Liver (tissue), 3 donors: Measurements from ENCODE around the gene C3orf52.

Experiments used
- CTCF ChIP-seq: fragments of 150-350 bp; IDR thresholded peaks from 2 replicates; pipeline ENCODE4 v1.5.1; 2017; ENCODE audit warnings: improper control_type of control experiment, low read depth, low read length; ENCODE audit not compliant: missing input control
- EGR1 ChIP-seq, 2 donors: IDR thresholded peaks; 2 replicates each; pipeline ENCODE4 v1.6.1; 2016 to 2018; ENCODE audit warnings: antibody characterized with exemption in 2 of 2, low read depth in 2 of 2
- GABPA ChIP-seq, 2 donors: IDR thresholded peaks in 1 of 2; conservative IDR thresholded peaks in 1 of 2; 2 replicates each; pipeline ENCODE4 v1.6.1; 2016; ENCODE audit warnings: antibody characterized with exemption in 2 of 2, mild to moderate bottlenecking in 1 of 2, moderate library complexity in 1 of 2
- MAX ChIP-seq: IDR thresholded peaks from 2 replicates; pipeline ENCODE4 v1.6.1; 2016; ENCODE audit warnings: antibody characterized with exemption
- RAD21 ChIP-seq, 2 donors: IDR thresholded peaks; 2 replicates each; pipeline ENCODE4 v1.6.1; 2016; ENCODE audit warnings: antibody characterized with exemption in 2 of 2, mild to moderate bottlenecking in 2 of 2
- YY1 ChIP-seq: IDR thresholded peaks from 2 replicates; pipeline ENCODE4 v1.6.1; 2016; ENCODE audit warnings: antibody characterized with exemption, mild to moderate bottlenecking
- ZBTB33 ChIP-seq: IDR thresholded peaks from 2 replicates; pipeline ENCODE4 v1.6.1; 2016; ENCODE audit warnings: antibody characterized with exemption
- donor health status: healthy.
- donor health status: healthy.

GRCh38 chr3:112121577-112122547 lies 35.7 kb downstream of the C3orf52 start:
- TF ChIP-seq CTCF (no peak), YY1 (no peak), GABPA (IDR thresholded peaks at IDR 0.05 in 1 of 2, conservative IDR thresholded peaks at IDR 0.05 in 1 of 2) (no peak), EGR1 (IDR thresholded peaks at IDR 0.05; ENCODE audit: low read depth in 2 of 2) (no peak), MAX (no peak), ZBTB33 (no peak), RAD21 (IDR thresholded peaks at IDR 0.05) (no peak)
